Stomach (tissue), 4 donors: Measurements from ENCODE around the gene CREB5.

Experiments used
- EP300 ChIP-seq: sonication (generic); formaldehyde crosslinking; IDR thresholded peaks from one replicate; pipeline ENCODE4 v1.6.1; 2017; ENCODE audit warnings: antibody characterized with exemption
- POLR2A ChIP-seq, 4 donors: fragments of 450-650 bp; IDR thresholded peaks; one replicate each; pipeline ENCODE4 v1.6.1; 2016; ENCODE audit warnings: antibody characterized with exemption in 4 of 4, control low read depth in 2 of 4, mild to moderate bottlenecking in 1 of 4, moderate library complexity in 1 of 4
- POLR2AphosphoS5 ChIP-seq, 3 donors: sonication (generic); formaldehyde crosslinking; IDR thresholded peaks; one replicate each; pipeline ENCODE4 v1.6.1; 2016; ENCODE audit warnings: antibody characterized with exemption in 3 of 3
- TF ChIP-seq, protein P1 (sequence below), 7 experiments: fragments of 450-650 bp in 4 of 7; fragments of 200-600 bp in 3 of 7; sonication (generic) in 3 of 7; IDR thresholded peaks; one replicate each; pipeline ENCODE4 v1.5.1; 2016 to 2019; ENCODE audit warnings: antibody characterized with exemption in 7 of 7, control low read depth in 2 of 7, mild to moderate bottlenecking in 1 of 7

- TF ChIP-seq EP300 (no peak), POLR2A (IDR thresholded peaks at IDR 0.05) (no peak), POLR2AphosphoS5 (IDR thresholded peaks at IDR 0.05) (no peak)
- TF ChIP-seq, protein P1, sequence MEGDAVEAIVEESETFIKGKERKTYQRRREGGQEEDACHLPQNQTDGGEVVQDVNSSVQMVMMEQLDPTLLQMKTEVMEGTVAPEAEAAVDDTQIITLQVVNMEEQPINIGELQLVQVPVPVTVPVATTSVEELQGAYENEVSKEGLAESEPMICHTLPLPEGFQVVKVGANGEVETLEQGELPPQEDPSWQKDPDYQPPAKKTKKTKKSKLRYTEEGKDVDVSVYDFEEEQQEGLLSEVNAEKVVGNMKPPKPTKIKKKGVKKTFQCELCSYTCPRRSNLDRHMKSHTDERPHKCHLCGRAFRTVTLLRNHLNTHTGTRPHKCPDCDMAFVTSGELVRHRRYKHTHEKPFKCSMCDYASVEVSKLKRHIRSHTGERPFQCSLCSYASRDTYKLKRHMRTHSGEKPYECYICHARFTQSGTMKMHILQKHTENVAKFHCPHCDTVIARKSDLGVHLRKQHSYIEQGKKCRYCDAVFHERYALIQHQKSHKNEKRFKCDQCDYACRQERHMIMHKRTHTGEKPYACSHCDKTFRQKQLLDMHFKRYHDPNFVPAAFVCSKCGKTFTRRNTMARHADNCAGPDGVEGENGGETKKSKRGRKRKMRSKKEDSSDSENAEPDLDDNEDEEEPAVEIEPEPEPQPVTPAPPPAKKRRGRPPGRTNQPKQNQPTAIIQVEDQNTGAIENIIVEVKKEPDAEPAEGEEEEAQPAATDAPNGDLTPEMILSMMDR (IDR thresholded peaks at IDR 0.05), result no peak
These were observed 123.9 kb downstream of the CREB5 start for GRCh38 chr7:28536259-28536658.
